HEK293T (cell line): Measurements from ENCODE around the gene ARG2.
A peak's percentile ranks its signal among the peaks of the same experiment; 100 is the strongest.

Experiments
- CTCF ChIA-PET: fragments of 350-600 bp; formaldehyde crosslinking; extraction: SDS; loops from one replicate; lab custom pipeline; 2021; ENCODE audit warnings: antibody characterized with exemption, inconsistent platforms; lab: Yijun Ruan, JAX
- POLR2A ChIA-PET: fragments of 350-600 bp; formaldehyde crosslinking; extraction: SDS; loops from one replicate; lab custom pipeline; 2020; ENCODE audit warnings: antibody characterized with exemption, inconsistent platforms; lab: Yijun Ruan, JAX
- DNase-seq: peaks from one replicate; pipeline ENCODE4 v3.0.0; 2012; ENCODE audit warnings: mixed read lengths; ENCODE audit errors: extremely low spot score
- BHLHE40 ChIP-seq: fragments of 450-650 bp; IDR thresholded peaks from 2 replicates; pipeline ENCODE4 v1.6.1; 2016; ENCODE audit warnings: mild to moderate bottlenecking, moderate library complexity, borderline replicate concordance
- CTBP1 ChIP-seq: fragments of 450-650 bp; IDR thresholded peaks from 2 replicates; pipeline ENCODE4 v1.6.1; 2016; ENCODE audit warnings: borderline replicate concordance
- ELF4 ChIP-seq: fragments of 450-650 bp; IDR thresholded peaks from 2 replicates; pipeline ENCODE4 v1.6.1; 2017; ENCODE audit warnings: antibody characterized with exemption
- FOXA1 ChIP-seq: fragments of 450-650 bp; IDR thresholded peaks from 2 replicates; pipeline ENCODE4 v1.6.1; 2016; ENCODE audit warnings: mild to moderate bottlenecking
- FOXM1 ChIP-seq: fragments of 450-650 bp; IDR thresholded peaks from 2 replicates; pipeline ENCODE4 v1.6.1; 2017; ENCODE audit warnings: mild to moderate bottlenecking, borderline replicate concordance
- LEF1 ChIP-seq: fragments of 450-650 bp; IDR thresholded peaks from 2 replicates; pipeline ENCODE4 v1.6.1; 2017; ENCODE audit warnings: mild to moderate bottlenecking, borderline replicate concordance
- NFRKB ChIP-seq: fragments of 450-650 bp; IDR thresholded peaks from 2 replicates; pipeline ENCODE4 v1.6.1; 2016; ENCODE audit warnings: mild to moderate bottlenecking, moderate library complexity
- PKNOX1 ChIP-seq: fragments of 450-650 bp; IDR thresholded peaks from 2 replicates; pipeline ENCODE4 v1.6.1; 2016
- SUZ12 ChIP-seq: fragments of 450-650 bp; IDR thresholded peaks from 2 replicates; pipeline ENCODE4 v1.6.1; 2016; ENCODE audit warnings: mild to moderate bottlenecking
- TARDBP ChIP-seq: fragments of 450-650 bp; IDR thresholded peaks from 2 replicates; pipeline ENCODE4 v1.6.1; 2016
- ZNF384 ChIP-seq: fragments of 450-650 bp; IDR thresholded peaks from 2 replicates; pipeline ENCODE4 v1.6.1; 2016

Gene ARG2

DNA sequence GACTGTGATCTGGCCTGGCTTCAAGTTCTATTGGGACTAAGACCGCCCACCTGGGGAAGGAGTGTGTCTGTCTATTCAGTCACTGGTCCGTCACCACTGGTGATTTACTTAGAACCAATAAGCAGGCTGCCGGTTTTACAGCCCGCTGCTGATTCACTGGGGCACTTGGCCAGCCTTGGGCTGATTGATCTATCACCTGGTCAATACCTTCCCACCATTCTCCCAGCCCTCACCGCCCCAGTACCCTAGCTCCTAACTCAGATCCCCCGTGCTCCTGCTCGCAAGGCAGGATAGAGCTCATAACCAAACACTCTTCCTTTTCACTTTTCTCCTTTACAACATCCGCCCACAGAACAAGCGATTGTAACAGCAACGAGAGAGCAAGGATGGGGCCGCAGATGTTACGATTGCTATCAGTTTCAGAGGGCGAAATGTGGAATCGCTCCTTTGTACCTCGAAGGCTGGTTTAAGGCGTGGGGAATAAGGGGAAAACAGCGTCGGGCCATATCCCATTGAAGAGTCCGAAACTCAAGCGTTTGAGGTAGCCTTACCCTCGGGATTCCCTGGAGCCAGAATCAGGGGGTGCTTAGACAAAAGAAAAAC, 75.2 kb downstream of the ARG2 start:
- CTCF ChIA-PET = interaction anchor here (0.8 to 2.5 kb wide), 4 partner anchors 8 to 182 kb away, joined by 3 to 13 read pairs (median 4); no protein-coding TSS in a partner anchor
- peak; percentile 89 for TF ChIP-seq PKNOX1
- no peak for TF ChIP-seq CTBP1
- POLR2A ChIA-PET = interaction anchor here (0.6 to 2.1 kb wide), 19 partner anchors 8 to 335 kb away, joined by 3 to 29 read pairs (median 5); partner anchors contain the start of genes ARG2, ATP6V1D, EIF2S1 and PIGH
- peak; percentile 78 for DNase-seq

- CTCF ChIA-PET = interaction anchor here (0.6 to 2.5 kb wide), 4 partner anchors 9 to 275 kb away, joined by 3 to 13 read pairs (median 4); no protein-coding TSS in a partner anchor
- DNase-seq = peak; percentile 90
- TF ChIP-seq CTBP1 (no peak), SUZ12 (no peak), PKNOX1 (peak; percentile 64; the same call in 1 of the 2 replicates), TARDBP (no peak), ZNF384 (no peak), FOXM1 (peak; percentile 43; the same call in 1 of the 2 replicates), ELF4 (0 out of 2 replicates have a peak, but pooled peaks have one; percentile 19)
- POLR2A ChIA-PET = interaction anchor here (0.6 to 2.1 kb wide), 27 partner anchors 8 to 336 kb away, joined by 3 to 29 read pairs (median 4); partner anchors contain the start of genes ARG2, ATP6V1D, EIF2S1 and PIGH
Measured at GRCh38 chr14:67695394-67695949, 75.8 kb downstream of the ARG2 start, which contains the start of gene RDH11. Gene RDH11 (minus strand): TSS chr14:67695764. CDS start chr14:67695703, 61 bp downstream.

- no peak for DNase-seq
- ChIA-PET CTCF (no interaction called here), POLR2A (interaction anchor here (1.6 kb wide), 1 partner anchor 23 kb away, joined by 4 read pairs; no protein-coding TSS in a partner anchor)
- TF ChIP-seq BHLHE40 = no peak
- peak; percentile 53 for TF ChIP-seq PKNOX1
- TF ChIP-seq LEF1 = no peak
- no peak for TF ChIP-seq FOXA1
- TF ChIP-seq NFRKB = no peak
- no peak for TF ChIP-seq TARDBP
- TF ChIP-seq ZNF384 = no peak
Measured at GRCh38 chr14:67697006-67697405, 77.3 kb downstream of the ARG2 start.

GRCh38 chr14:67698179-67698578, 78.5 kb downstream of the ARG2 start:
- CTCF ChIA-PET = no interaction called here
- no peak for DNase-seq
- POLR2A ChIA-PET = interaction anchor here (0.9 to 1.6 kb wide), 4 partner anchors 9 to 78 kb away, joined by 3 to 4 read pairs (median 4); no protein-coding TSS in a partner anchor
- no peak for TF ChIP-seq CTBP1
